GM18507 (cell line): ENCODE measurements around the gene RNF13.
"Not testable (repeated sequence)": the region's sequence is repeated elsewhere in the genome, so short reads cannot be mapped to it uniquely, and the experiment has no call there.

Experiments
- DNase-seq: peaks from one replicate; pipeline ENCODE4 v3.0.0; 2011; ENCODE audit warnings: low read depth; ENCODE audit not compliant: insufficient read length; ENCODE audit errors: extremely low spot score
- FAIRE-seq: peaks from 2 replicates; lab custom pipeline; 2011; peaks lifted over from hg19 to GRCh38; lab: Jason Lieb, UNC

RNF13 gene

DNA sequence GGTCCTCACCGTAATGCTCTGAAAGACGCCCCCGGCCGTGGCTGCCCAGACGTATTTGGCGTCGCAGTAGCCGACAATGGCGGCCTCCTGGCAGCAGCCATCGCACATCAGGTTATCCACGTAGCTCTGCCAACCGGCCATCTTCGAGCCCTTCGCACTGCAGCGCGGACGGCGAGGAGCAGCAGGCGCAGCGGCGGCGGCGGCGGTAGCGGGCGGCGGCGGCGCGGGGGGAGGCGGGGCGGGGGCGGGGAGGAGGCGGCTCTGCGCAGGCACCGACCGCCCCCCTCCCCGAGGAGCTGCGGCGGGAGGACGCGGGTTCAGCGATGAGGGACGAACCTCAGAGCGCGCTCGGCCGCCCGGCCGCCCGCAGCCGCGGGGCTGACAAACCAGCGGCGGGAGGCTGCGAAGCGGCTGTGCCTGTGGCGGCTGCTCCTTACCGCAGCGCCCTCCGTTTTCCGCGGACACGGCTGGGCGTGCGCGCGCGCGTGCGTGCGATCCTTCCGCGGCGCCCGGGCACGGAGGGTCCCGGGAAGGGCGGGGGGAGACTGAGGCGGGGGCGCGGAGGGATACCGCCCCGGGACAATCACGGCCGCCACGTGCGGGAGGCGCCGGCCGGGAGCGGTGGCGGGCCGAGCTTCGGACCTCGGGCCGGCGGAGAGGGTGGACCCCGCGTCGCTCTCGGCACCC, 157.8 kb downstream of the RNF13 start, which contains the start of gene PFN2:
Gene PFN2 (minus strand): TSS at position 180 of the 687 bp plus-strand sequence. CDS start 39 bp downstream, at position 141.
- no peak for FAIRE-seq
- peak; percentile 22 for DNase-seq

DNA sequence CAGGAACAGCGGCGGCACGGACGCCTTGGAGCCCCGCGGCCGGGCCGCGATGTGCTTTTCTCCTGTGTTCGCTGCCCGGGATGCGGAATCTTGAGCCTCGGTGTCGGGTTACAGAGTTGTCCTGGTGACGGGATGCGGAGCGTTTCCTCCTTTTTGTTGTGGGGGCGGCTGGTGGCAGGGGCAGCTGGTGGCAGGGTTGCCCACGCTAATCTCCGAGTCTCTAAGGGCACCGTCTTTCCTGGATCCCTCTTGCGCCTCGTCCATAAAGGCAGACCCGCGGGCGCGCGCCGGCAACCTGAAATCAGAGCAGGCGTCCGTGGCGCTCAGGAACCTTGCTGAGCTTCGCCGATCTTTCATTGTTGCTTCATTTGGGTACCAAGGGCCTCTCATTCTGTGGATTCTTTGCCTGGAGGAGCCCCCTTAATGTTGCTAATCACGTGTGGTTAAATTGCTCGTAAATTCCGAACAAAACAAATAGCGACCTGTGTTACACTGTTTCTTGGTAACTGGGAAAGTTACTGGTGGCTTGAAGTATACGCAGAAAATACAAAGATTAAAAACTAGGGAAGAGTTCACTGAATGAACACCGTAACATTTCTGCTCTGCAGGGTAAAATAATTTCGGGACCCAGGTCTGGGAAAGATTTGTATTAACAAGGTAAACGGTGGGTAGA, 158.5 kb downstream of the RNF13 start:
- DNase-seq (no peak), FAIRE-seq (no peak)

DNA sequence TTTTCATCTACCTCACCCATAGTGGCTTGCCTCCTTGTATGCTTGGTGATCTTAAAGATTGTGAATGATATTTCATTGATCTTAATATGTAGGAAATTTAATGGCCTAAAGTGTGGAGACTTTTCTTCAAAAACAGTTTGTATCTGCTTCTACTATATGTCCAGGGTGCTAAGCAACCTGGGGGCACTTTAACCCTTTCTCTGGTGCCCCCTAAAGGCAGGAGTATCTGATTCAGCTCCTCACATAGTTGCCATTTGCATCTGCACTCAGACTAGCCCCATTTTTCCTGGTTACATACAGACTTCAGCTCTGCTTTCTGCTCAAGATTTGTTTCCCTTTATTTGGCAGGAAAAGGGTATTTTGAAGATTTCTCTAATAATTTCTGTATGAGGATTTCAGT, 162.9 kb downstream of the RNF13 start:
- FAIRE-seq (no peak), DNase-seq (no peak)

DNA sequence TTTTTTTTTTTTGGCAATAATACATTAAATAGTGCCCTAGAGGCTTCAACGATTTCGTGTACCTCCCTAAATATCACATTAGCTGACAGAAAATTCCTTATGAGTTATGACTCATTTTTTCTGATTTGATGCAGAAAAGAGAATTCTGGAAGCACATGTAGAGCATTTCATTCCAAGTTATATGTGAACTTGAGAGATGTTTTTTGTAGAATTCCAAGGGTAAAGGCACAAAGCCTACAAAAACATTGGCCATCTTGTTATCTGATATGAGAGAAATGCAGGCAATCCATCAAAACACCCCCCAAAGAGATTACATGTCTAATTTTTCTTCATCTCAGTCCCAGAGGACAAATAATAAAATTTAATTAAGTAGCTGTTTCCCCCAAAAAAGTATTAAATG, 164.4 kb downstream of the RNF13 start:
- FAIRE-seq (no peak), DNase-seq (no peak)

DNA sequence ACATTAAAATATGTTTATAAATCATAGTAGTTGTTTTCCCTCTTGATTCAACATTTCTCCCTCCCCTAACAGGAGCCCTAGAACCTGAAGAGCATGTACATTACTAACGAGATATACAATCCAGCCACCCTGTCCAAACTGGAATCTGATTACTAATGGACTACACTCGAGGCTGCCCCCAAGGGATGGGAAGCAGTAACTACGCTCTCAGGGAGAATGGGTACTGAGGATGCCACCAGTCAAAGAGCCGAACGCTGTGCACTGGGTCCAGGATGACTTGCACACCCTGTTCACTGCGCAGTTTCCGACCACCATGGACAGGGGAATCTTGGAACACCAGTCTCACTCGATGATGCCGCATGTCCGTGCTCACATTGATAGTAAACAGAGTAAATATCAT, 169.0 kb downstream of the RNF13 start:
- DNase-seq, result not testable (repeated sequence)
- FAIRE-seq, result peak; percentile 82

DNA sequence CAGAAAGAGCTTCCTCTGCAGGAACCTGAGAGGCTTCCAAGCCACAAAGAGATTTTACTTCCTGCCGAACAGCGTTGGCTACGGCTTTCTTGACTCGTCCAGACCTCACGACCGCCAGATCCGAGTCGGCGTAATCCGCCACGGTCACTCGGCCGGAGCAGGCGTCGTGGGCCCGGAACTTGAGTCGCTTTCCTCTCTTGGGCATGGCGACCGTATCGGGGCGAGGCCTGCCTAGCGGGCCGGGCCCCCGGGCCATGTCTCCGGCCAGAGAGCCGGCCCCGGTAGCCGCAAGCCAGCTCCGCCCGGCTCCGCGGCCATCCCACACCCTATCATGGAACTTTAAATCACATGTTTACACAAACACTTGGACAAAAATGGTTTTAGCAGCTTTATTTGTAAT, 170.0 kb downstream of the RNF13 start:
- not testable (repeated sequence) for FAIRE-seq, DNase-seq

DNA sequence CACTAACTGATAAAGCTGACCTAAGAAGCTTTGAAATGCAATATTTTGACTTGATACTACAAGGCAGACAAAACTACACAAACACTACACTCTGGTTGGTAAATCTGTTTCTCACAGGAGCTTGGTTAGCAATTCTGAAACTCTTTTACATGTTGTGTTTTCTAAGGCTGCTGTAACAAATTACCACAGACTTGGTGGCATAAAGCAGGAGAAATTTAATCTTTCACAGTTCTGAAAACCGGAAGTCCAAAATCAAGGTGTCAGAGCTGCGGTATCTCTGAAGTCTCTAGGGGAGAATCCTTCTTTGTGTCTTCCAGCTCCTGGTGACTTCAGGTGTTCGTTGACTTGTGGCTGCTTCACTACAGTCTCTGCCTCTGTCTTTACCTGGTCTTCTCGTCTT, 170.6 kb downstream of the RNF13 start:
- peak; percentile 63 for FAIRE-seq
- no peak for DNase-seq

DNA sequence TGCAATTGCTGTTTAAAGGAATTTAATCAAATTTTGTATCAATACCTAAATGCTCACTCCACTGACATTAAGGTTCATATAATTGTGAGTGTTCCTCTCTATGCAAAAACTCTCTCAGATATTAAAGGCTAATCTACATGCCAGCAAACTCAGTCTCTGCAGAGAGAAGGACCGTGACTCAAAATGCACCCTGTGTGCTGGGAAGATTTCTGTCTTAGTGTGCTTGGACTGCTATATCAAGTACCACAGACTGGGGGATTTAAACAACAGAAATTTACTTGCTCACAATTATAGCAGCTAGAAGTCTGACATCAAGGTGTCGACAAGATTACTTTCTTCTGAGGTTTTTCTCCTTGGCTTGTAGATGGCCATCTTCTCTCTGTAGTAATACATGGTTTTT, 176.3 kb downstream of the RNF13 start:
- FAIRE-seq, result no peak

DNA sequence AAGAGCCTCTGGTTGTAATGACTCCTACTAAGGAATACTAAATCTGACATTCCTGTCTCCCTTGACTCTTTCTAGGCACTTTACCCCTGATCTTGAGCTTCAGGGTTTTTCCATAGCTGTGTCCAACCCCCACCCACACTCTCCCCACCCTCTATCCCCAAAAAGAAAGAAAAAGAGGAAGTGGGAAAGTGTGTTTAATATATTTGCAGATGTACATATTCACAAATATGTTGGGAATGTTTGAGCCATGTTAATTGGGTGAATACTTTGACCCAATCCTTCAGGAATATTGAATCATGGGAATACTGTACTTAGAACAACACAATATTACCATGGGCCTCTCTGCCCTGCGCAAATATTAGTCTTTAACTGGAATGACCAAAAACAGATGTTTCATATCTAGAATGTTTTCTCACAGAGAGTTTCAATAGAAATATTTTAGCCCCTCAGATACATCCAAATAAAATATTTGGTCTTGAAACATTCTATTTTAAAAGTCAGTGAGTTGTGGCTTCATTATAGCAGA, 177.5 kb downstream of the RNF13 start:
- FAIRE-seq (no peak), DNase-seq (no peak)

More for the DNA sequence above, 176.3 kb downstream of the RNF13 start:
- DNase-seq, result no peak

DNA sequence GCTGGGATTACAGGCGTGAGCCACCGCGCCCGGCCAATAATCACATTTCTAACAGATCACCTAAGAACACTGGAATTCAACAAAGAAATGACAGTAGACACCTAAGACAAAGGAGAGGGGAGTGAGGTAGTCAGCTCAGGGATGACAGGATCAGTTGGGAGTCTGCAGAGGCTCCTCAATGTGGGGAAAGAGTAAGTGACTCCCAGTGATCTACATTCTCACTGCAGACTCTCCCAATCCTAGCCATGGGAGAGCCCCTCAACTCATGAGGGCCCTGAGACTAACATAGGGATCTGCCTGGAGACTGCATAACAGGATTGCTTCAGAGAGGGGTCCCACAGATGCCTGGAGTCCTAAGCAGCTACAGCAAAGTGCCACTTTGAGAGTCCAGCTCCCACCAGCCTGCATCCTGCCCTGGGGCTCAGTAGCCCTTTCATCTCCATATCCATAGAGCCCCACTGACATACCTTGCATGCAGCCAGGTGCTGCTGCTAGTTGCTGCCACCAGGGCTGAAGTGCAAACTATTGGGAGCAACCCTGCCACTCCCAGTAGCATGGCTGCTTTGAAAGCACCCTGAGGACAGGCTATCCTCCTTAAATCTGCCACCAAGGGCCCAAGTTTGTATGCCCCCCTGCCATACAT, 179.5 kb downstream of the RNF13 start:
- DNase-seq (no peak), FAIRE-seq (no peak)

DNA sequence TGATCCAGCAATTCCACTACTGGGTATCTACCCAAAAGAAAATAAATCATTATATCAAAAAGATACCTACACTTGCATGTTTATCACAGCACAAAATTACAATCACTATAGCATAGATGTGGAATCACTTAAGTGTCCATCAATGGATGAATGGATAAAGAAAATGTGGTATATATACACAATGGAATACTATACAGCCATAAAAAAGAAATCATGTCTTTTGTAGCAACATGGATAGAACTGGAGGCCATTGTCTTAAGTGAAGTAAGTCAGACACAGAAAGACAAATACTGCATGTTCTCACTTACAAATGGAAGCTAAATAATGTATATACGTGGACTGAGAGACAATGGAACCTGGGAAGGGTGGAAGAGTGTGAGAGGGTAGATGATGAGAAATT, 185.9 kb downstream of the RNF13 start:
- FAIRE-seq, result no peak
- DNase-seq, result no peak

DNA sequence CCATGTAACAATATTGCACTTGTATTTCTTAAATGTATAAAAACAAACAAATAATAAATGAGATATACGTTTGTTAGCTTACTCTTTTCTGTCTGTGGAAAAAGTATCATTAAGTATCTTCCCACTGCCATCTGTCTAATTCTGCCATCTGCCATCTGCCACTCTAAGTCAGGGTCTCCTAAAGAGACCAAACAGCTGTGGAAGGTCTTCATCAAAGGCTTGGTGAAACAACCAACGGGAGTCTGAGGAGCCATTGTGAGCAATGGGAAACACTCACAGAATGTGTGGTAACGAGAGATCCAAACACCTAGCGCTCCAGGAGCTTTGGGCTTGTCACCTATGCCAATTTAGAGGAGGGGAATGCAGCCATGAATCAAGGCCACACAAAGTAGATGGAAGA, 186.4 kb downstream of the RNF13 start:
- no peak for FAIRE-seq
- no peak for DNase-seq

DNA sequence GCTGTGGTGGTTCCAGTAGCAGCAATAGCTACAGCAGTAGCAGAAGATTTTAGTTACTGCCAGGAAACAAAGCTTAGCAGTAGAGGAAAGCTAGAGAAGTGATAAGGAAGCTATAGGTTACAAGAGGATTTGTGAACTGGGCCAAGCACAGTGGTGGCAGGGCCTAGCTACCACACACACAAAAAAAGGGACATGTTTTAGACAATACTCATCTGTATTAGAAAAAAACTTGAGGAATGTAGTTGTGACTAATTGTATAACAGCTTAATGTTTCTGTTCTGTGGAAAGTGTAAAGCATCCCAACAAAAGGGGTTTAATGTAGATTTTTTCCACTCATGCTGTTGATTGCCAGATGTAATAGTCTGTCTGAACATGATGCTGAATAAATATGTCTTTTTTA, 187.6 kb downstream of the RNF13 start:
- DNase-seq (no peak), FAIRE-seq (no peak)

DNA sequence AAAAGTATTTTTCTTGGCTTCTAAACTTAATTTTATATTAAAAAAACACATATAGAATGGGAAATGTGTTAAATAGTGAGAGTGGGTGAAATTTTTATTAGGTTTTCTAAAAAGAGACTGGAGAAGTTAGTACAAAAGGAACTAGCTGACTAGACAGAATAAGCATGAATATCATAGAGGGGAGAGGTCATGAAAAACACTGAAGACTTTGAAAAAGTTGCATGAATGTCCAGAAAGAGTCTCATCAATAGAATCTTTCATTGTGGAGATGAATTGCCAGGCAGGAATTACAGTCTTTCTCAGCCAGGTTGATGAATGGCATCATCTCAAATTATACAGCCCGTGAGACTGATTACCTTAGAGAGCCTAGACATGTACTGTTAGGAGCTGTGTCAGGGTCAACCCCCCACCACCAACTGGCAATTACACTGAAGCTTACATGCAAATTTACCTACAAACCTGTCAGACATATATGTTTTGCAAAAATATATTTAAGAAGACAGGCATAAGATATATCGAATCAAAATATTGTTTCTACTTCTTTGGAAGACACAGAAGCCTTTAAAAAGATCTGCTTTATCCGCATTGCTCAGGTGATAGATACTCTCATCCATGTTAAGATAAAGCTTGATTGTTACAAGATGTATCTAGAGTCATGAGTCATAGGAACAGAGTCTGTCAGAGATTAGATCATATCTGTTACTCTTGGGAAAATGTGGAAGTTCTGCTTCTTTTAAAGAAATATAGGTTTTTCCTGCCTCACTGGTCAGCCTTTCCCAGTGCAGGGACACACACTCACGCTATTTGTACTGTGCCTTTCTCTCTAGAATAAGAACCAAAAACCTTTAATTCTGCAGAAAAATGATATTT, 192.5 kb downstream of the RNF13 start:
- no peak for FAIRE-seq
- DNase-seq, result no peak

DNA sequence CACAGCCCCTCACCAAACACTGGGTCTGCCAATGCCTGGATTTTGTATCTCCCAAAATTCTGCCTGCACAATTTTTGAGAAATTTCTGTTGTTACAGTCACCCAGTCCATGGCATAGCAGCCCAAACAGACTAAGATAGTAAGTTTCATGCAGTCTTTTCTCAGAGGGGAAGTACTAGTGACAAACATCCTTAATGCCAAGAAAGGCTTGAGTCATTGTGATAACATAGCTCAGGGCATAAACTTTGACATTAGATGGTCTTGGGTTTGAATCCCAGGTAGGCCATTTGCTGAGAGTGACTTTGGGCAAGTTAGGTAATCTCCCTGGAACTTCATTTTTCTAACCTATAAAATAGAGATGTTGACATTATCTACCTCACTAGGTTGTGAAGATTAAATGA, 193.8 kb downstream of the RNF13 start:
- FAIRE-seq (no peak), DNase-seq (no peak)
